Pancreas (tissue), 10 donors: ENCODE data around the gene FILIP1L. TPM values are rescaled to one million over a fixed set of nuclear protein-coding genes. Genes with fewer than 3 reads are reported as not detected.

ENCODE experiments used
- ATAC-seq, 4 donors: fragments of 200-7000 bp; cut with Tn5 transposase; one replicate each; pipeline versions ENCODE4 v1.8.0 to v1.9.1; 2020; ENCODE audit warnings: mild to moderate bottlenecking in 4 of 4, moderate library complexity in 4 of 4
- DNase-seq, 6 donors: peaks; one replicate each; pipeline ENCODE4 v3.0.0-alpha.2; 2020
- FAIRE-seq: peaks from 2 replicates; lab custom pipeline; 2012; peaks lifted over from hg19 to GRCh38; lab: Jason Lieb, UNC
- H3K27ac ChIP-seq, 4 donors: fragments of 200-600 bp; sonication (generic); 1 replicate in 3 of 4; 2 replicates in 1 of 4; pipeline versions ENCODE4 v1.5.0 to v1.8.0; 2020
- H3K27me3 ChIP-seq, 4 donors: fragments of 200-600 bp; one replicate each; pipeline ENCODE4 v1.8.0; 2021
- H3K36me3 ChIP-seq, 3 donors: fragments of 200-600 bp; sonication (generic) in 1 of 3; one replicate each; pipeline versions ENCODE4 v1.5.0 to v1.8.0; 2020 to 2021
- H3K4me1 ChIP-seq, 3 donors: fragments of 200-600 bp; one replicate each; pipeline ENCODE4 v1.8.0; 2021
- H3K4me3 ChIP-seq, 4 donors: fragments of 200-600 bp; sonication (generic) in 2 of 4; one replicate each; pipeline versions ENCODE4 v1.5.0 to v1.8.0; 2020 to 2021
- H3K9me3 ChIP-seq, 4 donors: fragments of 200-600 bp; one replicate each; pipeline ENCODE4 v1.8.0; 2021
- CTCF ChIP-seq, 4 donors: fragments of 200-600 bp; sonication (generic) in 3 of 4; IDR thresholded peaks; one replicate each; pipeline versions ENCODE4 v1.5.0 to v1.8.0; 2021; ENCODE audit warnings: antibody characterized with exemption in 4 of 4
- WGBS, 2 donors: extraction: QIAGEN DNeasy Blood & Tissue Kit; methylation state at CpG; one replicate each; pipeline ENCODE4 v1.1.7; 2013; 5-methylcytosine and 5-hydroxymethylcytosine counted together
- intact Hi-C, 3 donors: fragments of 100-400 bp; cut with DNase I; formaldehyde crosslinking; loops; one replicate each; pipeline versions ENCODE4 v1.11.1 to v1.14.2; 2022
- polyA plus RNA-seq, 2 donors: library from polyadenylated mRNA; stranded (reverse); fragments of 200-250 nt; gene quantifications; one replicate each; pipeline ENCODE4 v1.2.3, GENCODE V29; 2013
- total RNA-seq, 6 donors: library from RNA; stranded (reverse); fragmentation: NEBNext Ultra II Directional in 4 of 6; extraction: Animal tissue kit (Norgen Biotek cat#: 25700) in 4 of 6; gene quantifications; one replicate each; pipeline versions ENCODE4 v1.2.1 to v1.2.4, GENCODE V29; 2021 to 2023
- donor health status: healthy with polysubstance abuse.
- donor health status: DM: no; HTN: no; CAD: no; lungs with moderate emphysema.
- donor health status: DM: no; HTN: no; CAD: no.
- donor health status: control.
- donor health status: control.
- donor health status: Bipolar disorder and iron deficiency.
- donor health status: DM: yes; HTN: yes; CAD: no.
- donor health status: DM: no; HTN: no; CAD: no.
- donor health status: DM: no; HTN: no; CAD: no.
- donor health status: DM: yes; HTN: yes; CAD: no.

The FILIP1L gene
- total and polyA plus RNA-seq, 8 donors = 12.5 to 37.7 (median 15.8) TPM

- no peak for FAIRE-seq
Observed at GRCh38 chr3:99970198-99970597, 144.1 kb downstream of the FILIP1L start.

GRCh38 chr3:99969136-99969535, 145.2 kb downstream of the FILIP1L start:
- Histone ChIP-seq H3K36me3 (no peaks in the 10 kb centered on the region), H3K4me3 (no peak overlapping the region), H3K27ac (no peak overlapping the region), H3K9me3 (no peaks in the 10 kb centered on the region), H3K4me1 (peaks cover 4 to 20% (median 16%) of the 10 kb centered on the region in 3 donors), H3K27me3 (no peaks in the 10 kb centered on the region)
- no peak for DNase-seq
- peak in 1 of 4 donors; percentile 11 for ATAC-seq
- WGBS, 2 donors = 84 to 91% methylated on average over 3 of the region's 3 CpGs
- no peak for TF ChIP-seq CTCF (IDR thresholded peaks at IDR 0.05)
- FAIRE-seq = no peak
- intact Hi-C loops = no loop called here

More at GRCh38 chr3:99970198-99970597, 144.1 kb downstream of the FILIP1L start:
- Histone ChIP-seq H3K4me1 (peaks cover 0 to 11% (median 9%) of the 10 kb centered on the region in 3 donors), H3K4me3 (no peak overlapping the region), H3K9me3 (no peaks in the 10 kb centered on the region), H3K27me3 (no peaks in the 10 kb centered on the region), H3K27ac (no peak overlapping the region), H3K36me3 (no peaks in the 10 kb centered on the region)
- 95 to 96% methylated on average over 1 of the region's 1 CpG for WGBS, 2 donors
- intact Hi-C loops = no loop called here
- no peak for TF ChIP-seq CTCF (IDR thresholded peaks at IDR 0.05)
- DNase-seq (no peak), ATAC-seq (no peak)

GRCh38 chr3:99967796-99968195, 146.5 kb downstream of the FILIP1L start:
- WGBS, 2 donors = 93 to 96% methylated on average over 2 of the region's 2 CpGs
- FAIRE-seq (no peak), ATAC-seq (no peak)

GRCh38 chr3:99966662-99967416, 147.5 kb downstream of the FILIP1L start:
- H3K36me3 ChIP-seq = no peaks in the 10 kb centered on the region
- H3K9me3 ChIP-seq = no peaks in the 10 kb centered on the region
- 93 to 98% methylated on average over 7 of the region's 7 CpGs for WGBS, 2 donors
- DNase-seq = no peak
- no peak overlapping the region for H3K4me3 ChIP-seq
- FAIRE-seq = no peak
- no peaks in the 10 kb centered on the region for H3K27me3 ChIP-seq
- no peak for TF ChIP-seq CTCF (IDR thresholded peaks at IDR 0.05)
- ATAC-seq = no peak
- H3K4me1 ChIP-seq = peaks cover 4 to 22% (median 16%) of the 10 kb centered on the region in 3 donors
- intact Hi-C loops = no loop called here
- H3K27ac ChIP-seq = peak overlapping the region in 1 of 4 donors; percentile 41

More at GRCh38 chr3:99967796-99968195, 146.5 kb downstream of the FILIP1L start:
- Histone ChIP-seq H3K9me3 (no peaks in the 10 kb centered on the region), H3K36me3 (no peaks in the 10 kb centered on the region), H3K4me1 (peaks cover 4 to 22% (median 16%) of the 10 kb centered on the region in 3 donors), H3K4me3 (no peak overlapping the region), H3K27me3 (no peaks in the 10 kb centered on the region), H3K27ac (no peak overlapping the region)
- intact Hi-C loops = no loop called here
- no peak for TF ChIP-seq CTCF (IDR thresholded peaks at IDR 0.05)
- DNase-seq = no peak
